GM13977 (cell line): ENCODE data around the gene RBP3.

Experiments used
- DNase-seq: peaks from one replicate; pipeline ENCODE4 v3.0.0; 2012; ENCODE audit warnings: low spot score
- in situ Hi-C: fragments of 300-500 bp; cut with MboI; formaldehyde crosslinking; loops from one replicate; pipeline ENCODE4 v1.12.0; 2022; ENCODE audit warnings: low sequenced_read_pairs, low pct_unique_long_range_greater_than_20kb, mixed read lengths, inconsistent platforms; ENCODE audit not compliant: unreplicated experiment
- TF ChIP-seq, protein P1 (sequence below): IDR thresholded peaks from 2 replicates; pipeline ENCODE4 v1.5.1; 2012; ENCODE audit warnings: mild to moderate bottlenecking, control low read depth; ENCODE audit not compliant: insufficient read depth; ENCODE audit errors: extremely low read depth, missing control alignments

RBP3 gene

DNA sequence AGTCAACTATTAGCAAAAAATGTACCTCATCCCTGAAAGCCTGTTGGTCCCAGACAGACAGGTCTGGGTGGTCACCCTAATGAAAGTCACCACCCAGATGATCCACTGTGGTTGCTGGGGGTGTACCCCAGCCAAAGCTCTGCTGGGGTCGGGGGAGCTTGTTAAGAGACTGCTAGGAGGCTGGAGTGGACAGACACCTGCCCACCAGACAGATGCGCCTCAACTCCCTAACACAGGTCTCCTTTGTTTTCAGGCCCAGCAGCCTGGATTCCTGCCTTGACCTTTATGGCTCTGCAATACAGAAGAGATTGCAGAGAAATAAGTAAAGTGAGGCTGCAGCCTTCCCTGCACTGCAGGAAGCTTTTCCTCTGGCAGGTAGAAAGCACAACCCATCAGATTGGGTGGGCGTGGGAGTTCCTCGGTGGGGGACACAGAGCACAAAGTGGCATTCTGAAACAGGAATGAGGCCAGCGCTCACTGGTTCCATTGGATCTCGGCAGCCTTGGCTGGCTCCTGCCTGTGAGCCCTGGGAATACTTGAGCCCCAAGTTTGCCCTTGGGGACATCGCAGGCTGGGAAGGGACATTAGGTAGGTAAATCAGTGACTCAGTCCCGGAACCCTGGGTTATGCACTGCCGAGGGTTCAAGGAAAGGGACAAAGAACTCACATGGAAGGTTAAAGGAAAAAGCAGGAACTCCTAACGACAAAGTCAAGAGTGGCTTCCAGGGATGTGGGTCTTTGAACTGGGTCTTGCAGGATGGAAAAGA, 53.9 kb downstream of the RBP3 start:
- DNase-seq, result no peak
- TF ChIP-seq, protein P1, sequence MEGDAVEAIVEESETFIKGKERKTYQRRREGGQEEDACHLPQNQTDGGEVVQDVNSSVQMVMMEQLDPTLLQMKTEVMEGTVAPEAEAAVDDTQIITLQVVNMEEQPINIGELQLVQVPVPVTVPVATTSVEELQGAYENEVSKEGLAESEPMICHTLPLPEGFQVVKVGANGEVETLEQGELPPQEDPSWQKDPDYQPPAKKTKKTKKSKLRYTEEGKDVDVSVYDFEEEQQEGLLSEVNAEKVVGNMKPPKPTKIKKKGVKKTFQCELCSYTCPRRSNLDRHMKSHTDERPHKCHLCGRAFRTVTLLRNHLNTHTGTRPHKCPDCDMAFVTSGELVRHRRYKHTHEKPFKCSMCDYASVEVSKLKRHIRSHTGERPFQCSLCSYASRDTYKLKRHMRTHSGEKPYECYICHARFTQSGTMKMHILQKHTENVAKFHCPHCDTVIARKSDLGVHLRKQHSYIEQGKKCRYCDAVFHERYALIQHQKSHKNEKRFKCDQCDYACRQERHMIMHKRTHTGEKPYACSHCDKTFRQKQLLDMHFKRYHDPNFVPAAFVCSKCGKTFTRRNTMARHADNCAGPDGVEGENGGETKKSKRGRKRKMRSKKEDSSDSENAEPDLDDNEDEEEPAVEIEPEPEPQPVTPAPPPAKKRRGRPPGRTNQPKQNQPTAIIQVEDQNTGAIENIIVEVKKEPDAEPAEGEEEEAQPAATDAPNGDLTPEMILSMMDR, result no peak
- in situ Hi-C loops, result no loop called here

- TF ChIP-seq, protein P1, result no peak
- DNase-seq, result no peak
- in situ Hi-C loops, result no loop called here
Observed at GRCh38 chr10:47402641-47403301, 54.6 kb downstream of the RBP3 start.

- TF ChIP-seq, protein P1, result no peak
- in situ Hi-C loops, result no loop called here
- no peak for DNase-seq
Observed at GRCh38 chr10:47403446-47404318, 55.5 kb downstream of the RBP3 start.

GRCh38 chr10:47404446-47404845, 56.3 kb downstream of the RBP3 start:
- TF ChIP-seq, protein P1, result no peak

GRCh38 chr10:47404937-47405336, 56.8 kb downstream of the RBP3 start:
- no peak for DNase-seq
- TF ChIP-seq, protein P1, result no peak
- in situ Hi-C loops, result no loop called here

More at GRCh38 chr10:47404446-47404845, 56.3 kb downstream of the RBP3 start:
- no peak for DNase-seq
- in situ Hi-C loops, result no loop called here

DNA sequence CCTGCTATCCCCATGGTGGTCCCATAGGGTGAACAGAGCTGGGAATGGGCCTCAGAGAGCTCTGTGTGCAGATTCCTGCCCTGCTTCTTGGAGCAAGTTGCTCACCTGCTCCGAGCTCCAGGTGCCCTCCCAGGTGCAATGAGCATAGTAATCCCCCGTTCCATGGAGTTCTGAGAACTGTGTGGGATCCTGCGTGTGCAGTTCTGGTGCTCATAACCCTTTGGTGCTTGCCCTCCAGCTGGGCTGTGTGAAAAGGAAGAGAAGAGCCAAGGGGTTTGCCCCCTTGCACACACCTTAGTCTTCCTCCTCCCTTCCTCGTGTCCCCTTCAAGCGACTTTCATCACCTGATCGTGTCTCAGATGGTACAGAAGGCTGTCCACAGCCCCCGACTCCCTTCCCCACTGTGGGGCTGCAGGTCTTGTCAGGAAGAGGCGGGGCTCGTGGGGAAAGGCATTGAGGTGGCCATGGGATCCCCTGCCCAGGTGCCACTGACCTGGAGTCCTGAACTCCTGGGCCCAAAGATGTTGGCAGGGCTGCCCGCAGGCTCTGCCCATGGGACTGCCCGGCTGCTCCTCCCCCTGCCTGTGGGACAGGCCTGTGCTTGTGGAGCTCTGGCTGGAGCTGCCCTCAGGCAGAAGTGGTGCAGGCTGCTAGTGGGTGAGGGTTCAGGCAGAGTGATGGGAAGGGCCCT, 57.8 kb downstream of the RBP3 start:
- TF ChIP-seq, protein P1, result no peak
- DNase-seq, result no peak
- in situ Hi-C loops, result no loop called here
